Activated CD4-positive, alpha-beta T cell treated with anti-CD3 and anti-CD28 coated beads, Interleukin-2, amount 10 ng/mL, durations not matched to agents 7 days and 5 days (primary cell): Measurements from ENCODE around the gene CHN2. TPM values are rescaled to one million over a fixed set of nuclear protein-coding genes. Genes with fewer than 3 reads are reported as not detected.

Source experiments
- CTCF ChIA-PET: fragments of 350-600 bp; sonication (Branson Sonifier 250); formaldehyde crosslinking; loops from one replicate; lab custom pipeline; 2021; ENCODE audit warnings: antibody characterized with exemption; lab: Charles Lee
- POLR2A ChIA-PET: fragments of 350-600 bp; sonication (Branson Sonifier 250); formaldehyde crosslinking; loops from one replicate; lab custom pipeline; 2021; ENCODE audit warnings: antibody characterized with exemption; lab: Charles Lee
- DNase-seq: peaks from one replicate; pipeline ENCODE4 v3.0.0-alpha.2; 2020
- H3K27ac Mint-ChIP-seq: one replicate; pipeline ENCODE4 v1.8.0; 2021; ENCODE audit warnings: mild to moderate bottlenecking, moderate library complexity, mixed read lengths
- H3K27me3 Mint-ChIP-seq: one replicate; pipeline ENCODE4 v1.8.0; 2021; ENCODE audit warnings: mixed read lengths
- H3K36me3 Mint-ChIP-seq: one replicate; pipeline ENCODE4 v1.8.0; 2021; ENCODE audit warnings: low read depth, mixed read lengths
- H3K4me1 Mint-ChIP-seq: one replicate; pipeline ENCODE4 v1.8.0; 2021; ENCODE audit warnings: mixed read lengths
- H3K4me3 Mint-ChIP-seq: one replicate; pipeline ENCODE4 v1.8.0; 2021; ENCODE audit warnings: mild to moderate bottlenecking, moderate library complexity, mixed read lengths
- H3K9me3 Mint-ChIP-seq: one replicate; pipeline ENCODE4 v1.8.0; 2021; ENCODE audit warnings: mixed read lengths
- total RNA-seq, 2 experiments: library from RNA; stranded (reverse); gene quantifications; one replicate each; pipeline ENCODE4 v1.2.3, GENCODE V29; 2021

CHN2 gene
- total RNA-seq, 2 experiments from 2014 or later = 2.4 to 3.6 TPM

GRCh38 chr7:29424984-29425309 lies 230.4 kb downstream of the CHN2 start:
- POLR2A ChIA-PET = no interaction called here
- H3K27ac Mint-ChIP-seq = no peak overlapping the region
- H3K9me3 Mint-ChIP-seq = no peaks in the 10 kb centered on the region
- H3K36me3 Mint-ChIP-seq = no peaks in the 10 kb centered on the region
- CTCF ChIA-PET = no interaction called here
- H3K4me3 Mint-ChIP-seq = no peak overlapping the region
- DNase-seq = no peak
- no peaks in the 10 kb centered on the region for H3K4me1 Mint-ChIP-seq
- no peaks in the 10 kb centered on the region for H3K27me3 Mint-ChIP-seq

GRCh38 chr7:29426587-29426986 lies 232.0 kb downstream of the CHN2 start:
- Mint-ChIP-seq H3K9me3 (no peaks in the 10 kb centered on the region), H3K27me3 (no peaks in the 10 kb centered on the region), H3K27ac (no peak overlapping the region), H3K4me3 (no peak overlapping the region), H3K36me3 (no peaks in the 10 kb centered on the region), H3K4me1 (no peaks in the 10 kb centered on the region)
- ChIA-PET CTCF (no interaction called here), POLR2A (no interaction called here)
- DNase-seq = no peak

- Mint-ChIP-seq H3K36me3 (no peaks in the 10 kb centered on the region), H3K27ac (no peak overlapping the region), H3K4me3 (no peak overlapping the region), H3K9me3 (no peaks in the 10 kb centered on the region), H3K4me1 (peaks cover 8% of the 10 kb centered on the region), H3K27me3 (no peaks in the 10 kb centered on the region)
- CTCF ChIA-PET = no interaction called here
- no peak for DNase-seq
- POLR2A ChIA-PET = no interaction called here
Observed at GRCh38 chr7:29429401-29429800, 234.8 kb downstream of the CHN2 start.

- Mint-ChIP-seq H3K4me1 (peaks cover 10% of the 10 kb centered on the region), H3K27ac (no peak overlapping the region), H3K36me3 (no peaks in the 10 kb centered on the region), H3K27me3 (no peaks in the 10 kb centered on the region), H3K9me3 (no peaks in the 10 kb centered on the region), H3K4me3 (no peak overlapping the region)
- ChIA-PET POLR2A (no interaction called here), CTCF (no interaction called here)
- no peak for DNase-seq
Observed at GRCh38 chr7:29430279-29430949, 235.8 kb downstream of the CHN2 start.

- no peak overlapping the region for H3K4me3 Mint-ChIP-seq
- CTCF ChIA-PET = no interaction called here
- DNase-seq = no peak
- H3K9me3 Mint-ChIP-seq = no peaks in the 10 kb centered on the region
- no peak overlapping the region for H3K27ac Mint-ChIP-seq
- H3K4me1 Mint-ChIP-seq = peaks cover 10% of the 10 kb centered on the region
- POLR2A ChIA-PET = no interaction called here
- H3K36me3 Mint-ChIP-seq = no peaks in the 10 kb centered on the region
- H3K27me3 Mint-ChIP-seq = no peaks in the 10 kb centered on the region
Observed at GRCh38 chr7:29431686-29432085, 237.1 kb downstream of the CHN2 start.

- CTCF ChIA-PET = no interaction called here
- Mint-ChIP-seq H3K36me3 (no peaks in the 10 kb centered on the region), H3K4me3 (no peak overlapping the region), H3K9me3 (no peaks in the 10 kb centered on the region), H3K27ac (no peak overlapping the region), H3K27me3 (no peaks in the 10 kb centered on the region), H3K4me1 (peaks cover 10% of the 10 kb centered on the region)
- POLR2A ChIA-PET = no interaction called here
- DNase-seq = no peak
Observed at GRCh38 chr7:29432721-29433120, 238.1 kb downstream of the CHN2 start.

- H3K9me3 Mint-ChIP-seq = no peaks in the 10 kb centered on the region
- ChIA-PET POLR2A (no interaction called here), CTCF (no interaction called here)
- H3K27me3 Mint-ChIP-seq = no peaks in the 10 kb centered on the region
- H3K4me1 Mint-ChIP-seq = peaks cover 10% of the 10 kb centered on the region
- DNase-seq = no peak
- H3K36me3 Mint-ChIP-seq = no peaks in the 10 kb centered on the region
- no peak overlapping the region for H3K4me3 Mint-ChIP-seq
- no peak overlapping the region for H3K27ac Mint-ChIP-seq
Observed at GRCh38 chr7:29434380-29434768, 239.8 kb downstream of the CHN2 start.

- H3K27ac Mint-ChIP-seq = no peak overlapping the region
- ChIA-PET POLR2A (no interaction called here), CTCF (interaction anchor here (0.6 kb wide), 1 partner anchor 218 kb away, joined by 3 read pairs; no protein-coding TSS in a partner anchor)
Observed at GRCh38 chr7:29435167-29435566, 240.6 kb downstream of the CHN2 start.

GRCh38 chr7:29435902-29436301 lies 241.3 kb downstream of the CHN2 start:
- peaks cover 10% of the 10 kb centered on the region for H3K4me1 Mint-ChIP-seq
- H3K4me3 Mint-ChIP-seq = no peak overlapping the region
- CTCF ChIA-PET = interaction anchor here (0.6 kb wide), 1 partner anchor 219 kb away, joined by 3 read pairs; no protein-coding TSS in a partner anchor
- H3K27ac Mint-ChIP-seq = no peak overlapping the region
- no peaks in the 10 kb centered on the region for H3K9me3 Mint-ChIP-seq
- DNase-seq = no peak
- POLR2A ChIA-PET = no interaction called here
- H3K36me3 Mint-ChIP-seq = no peaks in the 10 kb centered on the region
- no peaks in the 10 kb centered on the region for H3K27me3 Mint-ChIP-seq

More at GRCh38 chr7:29435167-29435566, 240.6 kb downstream of the CHN2 start:
- no peaks in the 10 kb centered on the region for H3K9me3 Mint-ChIP-seq
- no peaks in the 10 kb centered on the region for H3K27me3 Mint-ChIP-seq
- no peaks in the 10 kb centered on the region for H3K36me3 Mint-ChIP-seq
- no peak overlapping the region for H3K4me3 Mint-ChIP-seq
- no peak for DNase-seq
- peaks cover 10% of the 10 kb centered on the region for H3K4me1 Mint-ChIP-seq

- H3K9me3 Mint-ChIP-seq = no peaks in the 10 kb centered on the region
- no peak for DNase-seq
- H3K27ac Mint-ChIP-seq = no peak overlapping the region
- H3K4me1 Mint-ChIP-seq = no peaks in the 10 kb centered on the region
- H3K36me3 Mint-ChIP-seq = no peaks in the 10 kb centered on the region
- CTCF ChIA-PET = no interaction called here
- H3K4me3 Mint-ChIP-seq = no peak overlapping the region
- POLR2A ChIA-PET = no interaction called here
- no peaks in the 10 kb centered on the region for H3K27me3 Mint-ChIP-seq
Observed at GRCh38 chr7:29442146-29442545, 247.6 kb downstream of the CHN2 start.

GRCh38 chr7:29443552-29443951 lies 249.0 kb downstream of the CHN2 start:
- Mint-ChIP-seq H3K27ac (no peak overlapping the region), H3K9me3 (no peaks in the 10 kb centered on the region), H3K27me3 (no peaks in the 10 kb centered on the region), H3K4me3 (no peak overlapping the region), H3K36me3 (no peaks in the 10 kb centered on the region), H3K4me1 (no peaks in the 10 kb centered on the region)
- CTCF ChIA-PET = interaction anchor here (0.6 kb wide), 1 partner anchor 1492 kb away, joined by 3 read pairs; no protein-coding TSS in a partner anchor
- POLR2A ChIA-PET = no interaction called here
- DNase-seq = no peak

GRCh38 chr7:29444267-29444666 lies 249.7 kb downstream of the CHN2 start:
- no peak for DNase-seq
- Mint-ChIP-seq H3K27ac (no peak overlapping the region), H3K4me1 (no peaks in the 10 kb centered on the region), H3K9me3 (no peaks in the 10 kb centered on the region), H3K27me3 (no peaks in the 10 kb centered on the region), H3K36me3 (no peaks in the 10 kb centered on the region), H3K4me3 (no peak overlapping the region)
- ChIA-PET CTCF (no interaction called here), POLR2A (no interaction called here)

GRCh38 chr7:29445736-29446135 lies 251.2 kb downstream of the CHN2 start:
- Mint-ChIP-seq H3K36me3 (no peaks in the 10 kb centered on the region), H3K4me3 (no peak overlapping the region), H3K4me1 (no peaks in the 10 kb centered on the region), H3K27ac (no peak overlapping the region), H3K9me3 (no peaks in the 10 kb centered on the region), H3K27me3 (no peaks in the 10 kb centered on the region)
- ChIA-PET CTCF (no interaction called here), POLR2A (no interaction called here)
- no peak for DNase-seq

- H3K27me3 Mint-ChIP-seq = no peaks in the 10 kb centered on the region
- H3K4me3 Mint-ChIP-seq = no peak overlapping the region
- H3K4me1 Mint-ChIP-seq = no peaks in the 10 kb centered on the region
- no peak for DNase-seq
- H3K36me3 Mint-ChIP-seq = no peaks in the 10 kb centered on the region
- no peaks in the 10 kb centered on the region for H3K9me3 Mint-ChIP-seq
- no peak overlapping the region for H3K27ac Mint-ChIP-seq
- ChIA-PET CTCF (no interaction called here), POLR2A (no interaction called here)
Observed at GRCh38 chr7:29447828-29448227, 253.3 kb downstream of the CHN2 start.
